Pancreas (tissue), 10 donors: Measurements from ENCODE around the gene SUSD4. TPM values are rescaled to one million over a fixed set of nuclear protein-coding genes. Genes with fewer than 3 reads are reported as not detected.
A peak's percentile ranks its signal among the peaks of the same experiment; 100 is the strongest.

Experiments used
- ATAC-seq, 4 donors: fragments of 200-7000 bp; cut with Tn5 transposase; one replicate each; pipeline versions ENCODE4 v1.8.0 to v1.9.1; 2020; ENCODE audit warnings: mild to moderate bottlenecking in 4 of 4, moderate library complexity in 4 of 4
- DNase-seq, 6 donors: peaks; one replicate each; pipeline ENCODE4 v3.0.0-alpha.2; 2020
- FAIRE-seq: peaks from 2 replicates; lab custom pipeline; 2012; peaks lifted over from hg19 to GRCh38; lab: Jason Lieb, UNC
- H3K27ac ChIP-seq, 4 donors: fragments of 200-600 bp; sonication (generic); 1 replicate in 3 of 4; 2 replicates in 1 of 4; pipeline versions ENCODE4 v1.5.0 to v1.8.0; 2020
- H3K27me3 ChIP-seq, 4 donors: fragments of 200-600 bp; one replicate each; pipeline ENCODE4 v1.8.0; 2021
- H3K36me3 ChIP-seq, 3 donors: fragments of 200-600 bp; sonication (generic) in 1 of 3; one replicate each; pipeline versions ENCODE4 v1.5.0 to v1.8.0; 2020 to 2021
- H3K4me1 ChIP-seq, 3 donors: fragments of 200-600 bp; one replicate each; pipeline ENCODE4 v1.8.0; 2021
- H3K4me3 ChIP-seq, 4 donors: fragments of 200-600 bp; sonication (generic) in 2 of 4; one replicate each; pipeline versions ENCODE4 v1.5.0 to v1.8.0; 2020 to 2021
- H3K9me3 ChIP-seq, 4 donors: fragments of 200-600 bp; one replicate each; pipeline ENCODE4 v1.8.0; 2021
- CTCF ChIP-seq, 4 donors: fragments of 200-600 bp; sonication (generic) in 3 of 4; IDR thresholded peaks; one replicate each; pipeline versions ENCODE4 v1.5.0 to v1.8.0; 2021; ENCODE audit warnings: antibody characterized with exemption in 4 of 4
- WGBS, 2 donors: extraction: QIAGEN DNeasy Blood & Tissue Kit; methylation state at CpG; one replicate each; pipeline ENCODE4 v1.1.7; 2013; 5-methylcytosine and 5-hydroxymethylcytosine counted together
- intact Hi-C, 3 donors: fragments of 100-400 bp; cut with DNase I; formaldehyde crosslinking; loops; one replicate each; pipeline versions ENCODE4 v1.11.1 to v1.14.2; 2022
- polyA plus RNA-seq, 2 donors: library from polyadenylated mRNA; stranded (reverse); fragments of 200-250 nt; gene quantifications; one replicate each; pipeline ENCODE4 v1.2.3, GENCODE V29; 2013
- total RNA-seq, 6 donors: library from RNA; stranded (reverse); fragmentation: NEBNext Ultra II Directional in 4 of 6; extraction: Animal tissue kit (Norgen Biotek cat#: 25700) in 4 of 6; gene quantifications; one replicate each; pipeline versions ENCODE4 v1.2.1 to v1.2.4, GENCODE V29; 2021 to 2023
- donor health status: healthy with polysubstance abuse.
- donor health status: DM: no; HTN: no; CAD: no; lungs with moderate emphysema.
- donor health status: DM: no; HTN: no; CAD: no.
- donor health status: control.
- donor health status: control.
- donor health status: Bipolar disorder and iron deficiency.
- donor health status: DM: yes; HTN: yes; CAD: no.
- donor health status: DM: no; HTN: no; CAD: no.
- donor health status: DM: no; HTN: no; CAD: no.
- donor health status: DM: yes; HTN: yes; CAD: no.

Gene SUSD4
- total and polyA plus RNA-seq, 8 donors = 4.1 to 34.6 (median 8.8) TPM

DNA sequence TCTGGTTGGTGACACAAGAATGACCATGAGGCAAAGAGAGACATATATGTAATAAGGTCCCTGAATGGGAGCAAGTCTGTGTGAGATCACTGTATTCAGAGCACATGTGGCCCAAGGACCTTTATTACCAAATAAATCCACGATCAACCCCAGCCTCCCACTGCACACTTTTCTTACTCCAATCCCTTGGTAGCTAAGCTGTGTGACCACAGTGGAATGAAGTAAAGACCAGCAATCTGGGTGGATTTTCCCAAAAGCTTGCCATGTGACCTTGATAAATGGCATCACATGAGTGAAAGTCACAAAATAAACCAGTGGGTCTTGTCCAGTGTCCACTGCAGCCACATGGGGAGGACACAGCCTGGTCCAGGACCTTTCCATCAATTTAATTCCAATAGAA lies 184.2 kb downstream of the SUSD4 start:
- 88 to 89% methylated on average over 1 of the region's 1 CpG for WGBS, 2 donors
- no peak for FAIRE-seq
- Histone ChIP-seq H3K27me3 (no peaks in the 10 kb centered on the region), H3K4me3 (no peak overlapping the region), H3K36me3 (no peaks in the 10 kb centered on the region), H3K4me1 (peaks cover 0 to 17% (median 6%) of the 10 kb centered on the region in 3 donors), H3K9me3 (no peaks in the 10 kb centered on the region), H3K27ac (peak overlapping the region in 2 of 4 donors; percentile 77)
- DNase-seq = no peak
- intact Hi-C loops = no loop called here
- no peak for ATAC-seq
- no peak for TF ChIP-seq CTCF (IDR thresholded peaks at IDR 0.05)

DNA sequence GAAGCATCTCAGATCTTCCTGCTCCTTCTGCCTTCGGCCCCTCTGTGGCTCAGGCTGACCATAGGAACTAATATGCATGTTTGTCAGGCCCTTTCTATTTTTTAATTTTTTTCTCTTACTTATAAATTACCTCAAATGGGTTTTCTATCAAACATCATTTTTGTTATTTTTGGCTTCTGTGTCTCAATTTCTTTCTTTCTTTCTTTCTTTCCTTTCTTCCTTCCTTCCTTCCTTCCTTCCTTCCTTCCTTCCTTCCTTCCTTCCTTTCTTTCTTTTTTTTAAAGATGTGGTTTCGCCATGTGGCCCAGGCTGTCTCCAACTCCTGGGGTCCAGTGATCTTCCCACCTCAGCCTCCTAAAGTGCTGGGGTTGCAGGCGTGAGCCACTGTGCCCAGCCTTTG lies 184.7 kb downstream of the SUSD4 start:
- intact Hi-C loops = no loop called here
- ATAC-seq (no peak), DNase-seq (no peak), FAIRE-seq (no peak)
- no peak overlapping the region for H3K4me3 ChIP-seq
- 91 to 100% methylated on average over 3 of the region's 3 CpGs for WGBS, 2 donors
- H3K27me3 ChIP-seq = no peaks in the 10 kb centered on the region
- no peaks in the 10 kb centered on the region for H3K36me3 ChIP-seq
- H3K4me1 ChIP-seq = peaks cover 0 to 17% (median 6%) of the 10 kb centered on the region in 3 donors
- no peaks in the 10 kb centered on the region for H3K9me3 ChIP-seq
- TF ChIP-seq CTCF (IDR thresholded peaks at IDR 0.05) = no peak
- peak overlapping the region in 1 of 4 donors; percentile 77 for H3K27ac ChIP-seq

- Histone ChIP-seq H3K27ac (peak overlapping the region; percentile 6 to 69 (median 56)), H3K4me3 (no peak overlapping the region), H3K36me3 (no peaks in the 10 kb centered on the region), H3K9me3 (no peaks in the 10 kb centered on the region), H3K27me3 (no peaks in the 10 kb centered on the region), H3K4me1 (peaks cover 0 to 17% (median 6%) of the 10 kb centered on the region in 3 donors)
- DNase-seq (peak in 4 of 6 donors; percentile 25 to 77 (median 54)), ATAC-seq (peak; percentile 71 to 85 (median 78)), FAIRE-seq (no peak)
- 17 to 21% methylated on average over 5 of the region's 5 CpGs for WGBS, 2 donors
- TF ChIP-seq CTCF (IDR thresholded peaks at IDR 0.05) = no peak
- intact Hi-C loops = no loop called here
Observed at GRCh38 chr1:223177681-223178080, 186.3 kb downstream of the SUSD4 start.

DNA sequence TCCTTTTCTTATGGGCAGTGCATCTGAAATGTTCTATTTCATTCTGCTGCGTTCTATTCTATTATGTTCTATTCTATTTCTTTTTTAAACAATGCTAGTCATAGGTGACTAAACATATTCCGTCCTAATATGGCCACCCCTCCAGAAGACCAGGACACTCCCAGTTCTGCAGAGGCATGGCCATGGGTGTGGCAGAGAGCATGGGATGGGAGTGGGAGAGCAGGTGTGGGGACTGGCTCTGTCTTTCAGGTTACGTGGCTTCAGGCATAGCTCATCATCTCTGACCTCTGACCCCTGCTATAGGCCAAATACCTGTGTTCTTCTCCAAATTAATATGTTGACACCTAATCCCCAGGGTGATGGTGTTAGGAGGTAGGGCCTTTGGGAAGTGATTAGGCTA lies 187.5 kb downstream of the SUSD4 start:
- peaks cover 0 to 17% (median 6%) of the 10 kb centered on the region in 3 donors for H3K4me1 ChIP-seq
- H3K9me3 ChIP-seq = no peaks in the 10 kb centered on the region
- FAIRE-seq = no peak
- WGBS, 2 donors = 93 to 96% methylated on average over 3 of the region's 3 CpGs
- DNase-seq = no peak
- H3K27ac ChIP-seq = peak overlapping the region in 1 of 4 donors; percentile 69
- no peaks in the 10 kb centered on the region for H3K36me3 ChIP-seq
- ATAC-seq = no peak
- intact Hi-C loops = no loop called here
- no peaks in the 10 kb centered on the region for H3K27me3 ChIP-seq
- no peak overlapping the region for H3K4me3 ChIP-seq
- TF ChIP-seq CTCF (IDR thresholded peaks at IDR 0.05) = no peak

DNA sequence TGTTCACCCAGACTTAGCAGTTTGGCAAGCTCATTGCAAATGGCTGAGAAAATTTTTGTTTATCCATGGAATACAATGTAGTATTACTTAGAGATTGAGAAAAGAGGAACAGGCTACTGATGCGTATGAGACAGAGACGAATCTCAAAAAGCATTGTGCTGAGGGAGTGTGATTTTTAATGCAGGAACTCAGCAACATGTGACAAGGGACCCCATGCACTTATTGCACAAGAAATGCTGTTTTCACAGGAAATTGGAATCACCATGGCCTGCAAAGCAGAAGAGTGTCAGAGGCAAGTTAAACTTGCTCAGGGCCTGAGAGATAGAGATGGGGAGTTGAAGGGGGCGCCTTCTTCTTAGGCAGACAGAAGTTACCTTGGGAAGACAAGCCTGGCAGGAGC lies 188.3 kb downstream of the SUSD4 start:
- WGBS, 2 donors = 88 to 89% methylated on average over 3 of the region's 3 CpGs
- no peak overlapping the region for H3K4me3 ChIP-seq
- intact Hi-C loops = no loop called here
- peak in 1 of 6 donors; percentile 45 for DNase-seq
- H3K9me3 ChIP-seq = no peaks in the 10 kb centered on the region
- H3K4me1 ChIP-seq = peaks cover 0 to 13% (median 6%) of the 10 kb centered on the region in 3 donors
- FAIRE-seq = no peak
- no peaks in the 10 kb centered on the region for H3K36me3 ChIP-seq
- no peak for TF ChIP-seq CTCF (IDR thresholded peaks at IDR 0.05)
- ATAC-seq = peak in 2 of 4 donors; percentile 53 to 56
- peak overlapping the region in 2 of 4 donors; percentile 14 to 63 for H3K27ac ChIP-seq
- no peaks in the 10 kb centered on the region for H3K27me3 ChIP-seq
